Activated CD8-positive, alpha-beta T cell treated with anti-CD3 and anti-CD28 coated beads for 36 hours (primary cell): ENCODE data around the gene CHD2. TPM values are rescaled to one million over a fixed set of nuclear protein-coding genes. Genes with fewer than 3 reads are reported as not detected.
"Not testable (repeated sequence)": the region's sequence is repeated elsewhere in the genome, so short reads cannot be mapped to it uniquely, and the experiment has no call there.

Experiments used
- ATAC-seq: fragments of 200-7000 bp; cut with Tn5 transposase; one replicate; pipeline ENCODE4 v1.10.0; 2021; ENCODE audit warnings: mild to moderate bottlenecking, moderate library complexity
- CTCF ChIA-PET: fragments of 350-600 bp; sonication (Branson Sonifier 250); formaldehyde crosslinking; loops from one replicate; lab custom pipeline; 2021; ENCODE audit warnings: antibody characterized with exemption; lab: Charles Lee
- POLR2A ChIA-PET: fragments of 350-600 bp; sonication (Branson Sonifier 250); formaldehyde crosslinking; loops from one replicate; lab custom pipeline; 2021; ENCODE audit warnings: antibody characterized with exemption; lab: Charles Lee
- DNase-seq: peaks from one replicate; pipeline ENCODE4 v3.0.0-alpha.2; 2020
- H3K27ac Mint-ChIP-seq: one replicate; pipeline ENCODE4 v1.8.0; 2021; ENCODE audit warnings: mild to moderate bottlenecking, mixed read lengths
- H3K27me3 Mint-ChIP-seq: one replicate; pipeline ENCODE4 v1.8.0; 2021; ENCODE audit warnings: mixed read lengths
- H3K36me3 Mint-ChIP-seq: one replicate; pipeline ENCODE4 v1.8.0; 2021; ENCODE audit warnings: low read depth, mixed read lengths
- H3K4me1 Mint-ChIP-seq: one replicate; pipeline ENCODE4 v1.8.0; 2021; ENCODE audit warnings: low read depth, mixed read lengths
- H3K4me3 Mint-ChIP-seq: one replicate; pipeline ENCODE4 v1.8.0; 2021; ENCODE audit warnings: mild to moderate bottlenecking, moderate library complexity, mixed read lengths
- H3K9me3 Mint-ChIP-seq: one replicate; pipeline ENCODE4 v1.8.0; 2021; ENCODE audit warnings: mixed read lengths
- CTCF ChIP-seq: fragments of 200-600 bp; IDR thresholded peaks from one replicate; pipeline ENCODE4 v1.8.0; 2022; ENCODE audit warnings: antibody characterized with exemption, mild to moderate bottlenecking
- intact Hi-C: fragments of 100-400 bp; cut with micrococcal nuclease; formaldehyde crosslinking; loops from one replicate; pipeline ENCODE4 v1.10.0; 2022
- total RNA-seq, 2 experiments: library from RNA; stranded (reverse); gene quantifications; one replicate each; pipeline ENCODE4 v1.2.3, GENCODE V29; 2021

Gene CHD2
- total RNA-seq, 2 experiments from 2014 or later: 124 to 138 TPM

GRCh38 chr15:92915766-92916435 is 15.8 kb downstream of the CHD2 start:
- no peaks in the 10 kb centered on the region for H3K27me3 Mint-ChIP-seq
- ChIA-PET CTCF (interaction anchor here (0.6 to 6.2 kb wide), 10 partner anchors 8 to 119 kb away, joined by 3 to 55 read pairs (median 6); partner anchors contain the start of gene CHD2), POLR2A (interaction anchor here (0.7 to 7.8 kb wide), 11 partner anchors 11 to 112 kb away, joined by 3 to 122 read pairs (median 4); partner anchors contain the start of gene CHD2)
- DNase-seq: no peak
- peaks cover 73% of the 10 kb centered on the region for H3K36me3 Mint-ChIP-seq
- H3K9me3 Mint-ChIP-seq: no peaks in the 10 kb centered on the region
- H3K4me1 Mint-ChIP-seq: peaks cover 75% of the 10 kb centered on the region
- peak overlapping the region; percentile 100 for H3K27ac Mint-ChIP-seq
- no peak for TF ChIP-seq CTCF
- H3K4me3 Mint-ChIP-seq: peak overlapping the region; percentile 89
- no peak for ATAC-seq
- intact Hi-C loops: loop anchor here (5.0 kb wide), 1 partner anchor 34 kb away; no protein-coding TSS in a partner anchor

- peaks cover 78% of the 10 kb centered on the region for H3K4me1 Mint-ChIP-seq
- no peak overlapping the region for H3K4me3 Mint-ChIP-seq
- H3K36me3 Mint-ChIP-seq: peaks cover 67% of the 10 kb centered on the region
- ATAC-seq: peak; percentile 34
- intact Hi-C loops: loop anchor here (5.0 kb wide), 1 partner anchor 36 kb away; no protein-coding TSS in a partner anchor
- peak; percentile 99 for DNase-seq
- H3K27me3 Mint-ChIP-seq: no peaks in the 10 kb centered on the region
- ChIA-PET CTCF (interaction anchor here (0.7 to 4.7 kb wide), 30 partner anchors 9 to 203 kb away, joined by 3 to 42 read pairs (median 4); partner anchors contain the start of gene CHD2), POLR2A (interaction anchor here (1.0 to 7.8 kb wide), 6 partner anchors 13 to 109 kb away, joined by 3 to 122 read pairs (median 7); partner anchors contain the start of gene CHD2)
- TF ChIP-seq CTCF: peak; percentile 91
- peak overlapping the region; percentile 87 for H3K27ac Mint-ChIP-seq
- no peaks in the 10 kb centered on the region for H3K9me3 Mint-ChIP-seq
These were observed 17.7 kb downstream of the CHD2 start for GRCh38 chr15:92917598-92918407.

GRCh38 chr15:92918881-92919280 is 18.8 kb downstream of the CHD2 start:
- not testable (repeated sequence) for H3K27me3 Mint-ChIP-seq, H3K4me3 Mint-ChIP-seq, DNase-seq, H3K9me3 Mint-ChIP-seq, ATAC-seq
- peak overlapping the region; percentile 36 for H3K27ac Mint-ChIP-seq
- POLR2A ChIA-PET: interaction anchor here (7.8 kb wide), 1 partner anchor 14 kb away, joined by 122 read pairs; the partner anchor contains the start of gene CHD2
- peaks cover 77% of the 10 kb centered on the region for H3K4me1 Mint-ChIP-seq
- peaks cover 67% of the 10 kb centered on the region for H3K36me3 Mint-ChIP-seq
- intact Hi-C loops: loop anchor here (5.0 kb wide), 1 partner anchor 37 kb away; no protein-coding TSS in a partner anchor
- CTCF ChIA-PET: interaction anchor here (1.5 to 4.7 kb wide), 13 partner anchors 11 to 122 kb away, joined by 3 to 42 read pairs (median 11); partner anchors contain the start of gene CHD2

- no peaks in the 10 kb centered on the region for H3K27me3 Mint-ChIP-seq
- peak overlapping the region; percentile 86 for H3K27ac Mint-ChIP-seq
- ChIA-PET CTCF (interaction anchor here (0.8 to 3.3 kb wide), 14 partner anchors 10 to 124 kb away, joined by 3 to 28 read pairs (median 4); partner anchors contain the start of gene CHD2), POLR2A (interaction anchor here (1.1 to 2.9 kb wide), 4 partner anchors 8 to 112 kb away, joined by 3 to 29 read pairs (median 4); no protein-coding TSS in a partner anchor)
- H3K4me1 Mint-ChIP-seq: peaks cover 75% of the 10 kb centered on the region
- TF ChIP-seq CTCF: no peak
- H3K4me3 Mint-ChIP-seq: no peak overlapping the region
- H3K36me3 Mint-ChIP-seq: peaks cover 71% of the 10 kb centered on the region
- DNase-seq (no peak), ATAC-seq (no peak)
- no peaks in the 10 kb centered on the region for H3K9me3 Mint-ChIP-seq
- intact Hi-C loops: no loop called here
These were observed 20.6 kb downstream of the CHD2 start for GRCh38 chr15:92920595-92921161.
